ENCODE measurements around the gene LIPK. TPM values are rescaled to one million over a fixed set of nuclear protein-coding genes. Genes with fewer than 3 reads are reported as not detected.
"Not testable (repeated sequence)": the region's sequence is repeated elsewhere in the genome, so short reads cannot be mapped to it uniquely, and the experiment has no call there.

The LIPK gene
- total RNA-seq, 1 experiment from 2014 or later = not detected

GRCh38 chr10:88702848-88703597 lies 3.0 kb upstream of the LIPK start:
- CTCF ChIA-PET = interaction anchor here (1.0 to 1.1 kb wide), 2 partner anchors 9 to 26 kb away, joined by 3 to 5 read pairs; no protein-coding TSS in a partner anchor
- TF ChIP-seq, protein P1, sequence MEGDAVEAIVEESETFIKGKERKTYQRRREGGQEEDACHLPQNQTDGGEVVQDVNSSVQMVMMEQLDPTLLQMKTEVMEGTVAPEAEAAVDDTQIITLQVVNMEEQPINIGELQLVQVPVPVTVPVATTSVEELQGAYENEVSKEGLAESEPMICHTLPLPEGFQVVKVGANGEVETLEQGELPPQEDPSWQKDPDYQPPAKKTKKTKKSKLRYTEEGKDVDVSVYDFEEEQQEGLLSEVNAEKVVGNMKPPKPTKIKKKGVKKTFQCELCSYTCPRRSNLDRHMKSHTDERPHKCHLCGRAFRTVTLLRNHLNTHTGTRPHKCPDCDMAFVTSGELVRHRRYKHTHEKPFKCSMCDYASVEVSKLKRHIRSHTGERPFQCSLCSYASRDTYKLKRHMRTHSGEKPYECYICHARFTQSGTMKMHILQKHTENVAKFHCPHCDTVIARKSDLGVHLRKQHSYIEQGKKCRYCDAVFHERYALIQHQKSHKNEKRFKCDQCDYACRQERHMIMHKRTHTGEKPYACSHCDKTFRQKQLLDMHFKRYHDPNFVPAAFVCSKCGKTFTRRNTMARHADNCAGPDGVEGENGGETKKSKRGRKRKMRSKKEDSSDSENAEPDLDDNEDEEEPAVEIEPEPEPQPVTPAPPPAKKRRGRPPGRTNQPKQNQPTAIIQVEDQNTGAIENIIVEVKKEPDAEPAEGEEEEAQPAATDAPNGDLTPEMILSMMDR (IDR thresholded peaks at IDR 0.05; ENCODE audit: unreplicated experiment) = no peak
- Mint-ChIP-seq H3K4me1 (ENCODE audit: low read depth, unreplicated experiment) (peaks cover 26% of the 10 kb centered on the region), H3K27ac (ENCODE audit: unreplicated experiment) (peak overlapping the region; percentile 56), H3K4me3 (ENCODE audit: low read depth, unreplicated experiment) (peak overlapping the region; percentile 19), H3K27me3 (ENCODE audit: unreplicated experiment) (no peaks in the 10 kb centered on the region), H3K9me3 (ENCODE audit: low read depth, unreplicated experiment) (no peaks in the 10 kb centered on the region), H3K36me3 (ENCODE audit: insufficient read depth, unreplicated experiment) (peaks cover 6% of the 10 kb centered on the region)
- DNase-seq = peak; percentile 70
- intact Hi-C loops (cut with micrococcal nuclease; ENCODE audit: unreplicated experiment) = no loop called here
- BruUV-seq (replicated peaks) = no TSS peak

DNA sequence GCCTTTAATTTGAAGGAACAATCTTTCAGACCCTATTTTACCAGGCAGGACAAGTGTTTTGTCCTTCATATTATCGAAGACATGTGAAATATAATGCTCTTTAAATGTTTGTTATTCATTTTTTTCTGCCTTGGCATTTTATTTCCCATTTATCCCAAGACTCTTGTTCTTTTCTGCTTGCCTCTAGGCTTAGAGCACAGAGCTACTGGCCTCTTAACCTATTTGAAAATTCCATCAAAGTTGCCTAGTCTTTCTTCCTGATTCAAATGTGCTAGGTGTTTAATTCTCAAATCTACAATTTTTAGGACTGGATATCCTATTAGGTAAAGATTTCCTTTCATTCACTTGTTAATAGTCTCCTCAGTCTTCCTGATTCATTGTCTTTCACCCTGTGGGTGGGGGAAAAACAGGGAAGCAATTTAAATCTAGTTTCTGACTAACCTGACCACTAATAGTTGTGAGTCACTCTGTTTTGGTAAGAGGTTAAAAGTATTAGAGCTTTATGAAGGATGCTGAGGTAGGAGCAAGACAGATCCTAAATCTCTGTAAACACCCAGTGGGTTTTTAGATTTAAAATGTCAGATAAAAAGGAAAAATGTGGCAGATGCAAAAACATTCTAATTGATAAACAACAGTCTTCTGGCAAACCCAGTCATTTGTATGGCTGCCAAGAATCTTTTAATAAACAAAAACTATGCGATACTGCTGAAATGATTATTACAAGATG lies 1.5 kb downstream of the LIPK start:
- CTCF ChIA-PET = no interaction called here
- H3K36me3 Mint-ChIP-seq (ENCODE audit: insufficient read depth, unreplicated experiment) = peaks cover 6% of the 10 kb centered on the region
- intact Hi-C loops (cut with micrococcal nuclease; ENCODE audit: unreplicated experiment) = loop anchor here (5.0 kb wide), 1 partner anchor 35 kb away; no protein-coding TSS in a partner anchor
- peaks cover 24% of the 10 kb centered on the region for H3K4me1 Mint-ChIP-seq (ENCODE audit: low read depth, unreplicated experiment)
- DNase-seq = peak; percentile 22
- no TSS peak for BruUV-seq (replicated peaks)
- no peaks in the 10 kb centered on the region for H3K9me3 Mint-ChIP-seq (ENCODE audit: low read depth, unreplicated experiment)
- TF ChIP-seq, protein P1 (IDR thresholded peaks at IDR 0.05; ENCODE audit: unreplicated experiment) = no peak
- H3K27me3 Mint-ChIP-seq (ENCODE audit: unreplicated experiment) = no peaks in the 10 kb centered on the region
- no peak overlapping the region for H3K27ac Mint-ChIP-seq (ENCODE audit: unreplicated experiment)
- no peak overlapping the region for H3K4me3 Mint-ChIP-seq (ENCODE audit: low read depth, unreplicated experiment)

DNA sequence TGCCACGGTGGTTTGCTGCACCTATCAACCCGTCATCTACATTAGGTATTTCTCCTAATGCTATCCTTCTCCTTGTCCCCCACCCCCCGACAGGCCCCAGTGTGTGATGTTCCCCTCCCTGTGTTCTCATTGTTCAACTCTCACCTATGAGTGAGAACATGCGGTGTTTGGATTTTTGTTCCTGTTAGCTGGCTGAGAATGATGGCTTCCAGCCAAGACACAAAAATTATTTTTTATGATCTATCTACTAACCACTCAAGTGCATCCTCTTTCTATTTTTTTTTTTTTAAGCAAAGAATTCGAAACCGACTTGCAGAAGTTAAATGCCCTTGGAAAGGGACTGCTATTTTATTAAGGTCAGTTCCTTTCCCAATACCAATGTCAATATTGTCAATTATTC lies 3.3 kb downstream of the LIPK start:
- H3K4me1 Mint-ChIP-seq (ENCODE audit: low read depth, unreplicated experiment) = peaks cover 12% of the 10 kb centered on the region
- BruUV-seq (replicated peaks); H3K9me3 Mint-ChIP-seq (ENCODE audit: low read depth, unreplicated experiment); H3K27me3 Mint-ChIP-seq (ENCODE audit: unreplicated experiment); H3K27ac Mint-ChIP-seq (ENCODE audit: unreplicated experiment); DNase-seq; H3K4me3 Mint-ChIP-seq (ENCODE audit: low read depth, unreplicated experiment); H3K36me3 Mint-ChIP-seq (ENCODE audit: insufficient read depth, unreplicated experiment): not testable (repeated sequence)
- CTCF ChIA-PET = interaction anchor here (0.6 kb wide), 1 partner anchor 260 kb away, joined by 4 read pairs; no protein-coding TSS in a partner anchor
- intact Hi-C loops (cut with micrococcal nuclease; ENCODE audit: unreplicated experiment) = loop anchor here (5.0 kb wide), 1 partner anchor 33 kb away; no protein-coding TSS in a partner anchor

- TF ChIP-seq, protein P1 (IDR thresholded peaks at IDR 0.05; ENCODE audit: unreplicated experiment) = no peak
- Mint-ChIP-seq H3K4me3 (ENCODE audit: low read depth, unreplicated experiment) (no peak overlapping the region), H3K4me1 (ENCODE audit: low read depth, unreplicated experiment) (no peaks in the 10 kb centered on the region), H3K9me3 (ENCODE audit: low read depth, unreplicated experiment) (no peaks in the 10 kb centered on the region), H3K36me3 (ENCODE audit: insufficient read depth, unreplicated experiment) (no peaks in the 10 kb centered on the region), H3K27me3 (ENCODE audit: unreplicated experiment) (no peaks in the 10 kb centered on the region), H3K27ac (ENCODE audit: unreplicated experiment) (no peak overlapping the region)
- BruUV-seq (replicated peaks) = no TSS peak
- CTCF ChIA-PET = no interaction called here
- DNase-seq = no peak
- intact Hi-C loops (cut with micrococcal nuclease; ENCODE audit: unreplicated experiment) = no loop called here
These were observed 9.5 kb downstream of the LIPK start for GRCh38 chr10:88715517-88715916.

All from Calu3 (cell line).